Colon (tissue), 2 donors: Measurements from ENCODE around the gene CNTLN.
"Not testable (repeated sequence)": the region's sequence is repeated elsewhere in the genome, so short reads cannot be mapped to it uniquely, and the experiment has no call there.

ENCODE experiments used
- FAIRE-seq: peaks from 2 replicates; lab custom pipeline; 2012; peaks lifted over from hg19 to GRCh38; lab: Jason Lieb, UNC
- donor health status: control.
- donor health status: control.

Gene CNTLN

DNA sequence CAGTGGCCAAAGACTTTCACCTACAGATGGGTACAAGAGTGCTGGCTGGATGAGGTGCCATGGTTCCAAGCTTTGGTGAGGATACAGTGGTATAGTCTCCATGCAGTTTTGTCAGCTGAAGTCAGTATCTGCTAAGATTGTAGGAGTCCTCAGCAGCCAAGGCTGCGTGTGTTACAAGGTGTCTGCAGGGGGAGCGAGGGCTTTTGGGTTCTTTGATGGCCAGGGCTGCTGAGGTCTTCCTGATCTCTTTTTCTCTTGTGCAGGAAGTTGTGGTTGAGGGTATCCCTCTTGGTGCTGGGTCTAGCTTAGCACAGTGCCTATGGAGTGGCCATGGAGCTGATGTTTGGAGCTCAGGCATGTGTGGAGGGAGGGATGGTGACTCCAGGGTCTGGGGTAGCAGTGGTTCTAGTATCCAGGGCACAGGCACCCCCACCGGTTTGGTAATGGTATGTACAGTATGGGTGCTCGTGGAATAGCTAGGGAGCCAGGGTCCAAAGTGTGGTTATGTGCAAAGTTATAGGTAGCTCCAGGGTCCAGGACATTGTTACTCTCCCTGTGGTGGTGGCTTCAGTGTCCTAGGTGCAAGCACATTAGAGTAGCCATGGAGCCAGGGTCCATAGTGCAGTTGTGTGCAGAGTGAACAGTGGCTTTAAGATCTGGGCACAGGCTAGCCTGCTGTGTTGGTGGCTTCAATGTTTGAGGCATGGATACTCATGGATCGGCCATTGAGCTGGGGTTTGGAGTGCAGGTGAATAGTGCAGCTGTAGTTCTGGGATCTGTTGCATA is 36.7 kb downstream of the CNTLN start:
- no peak for FAIRE-seq

DNA sequence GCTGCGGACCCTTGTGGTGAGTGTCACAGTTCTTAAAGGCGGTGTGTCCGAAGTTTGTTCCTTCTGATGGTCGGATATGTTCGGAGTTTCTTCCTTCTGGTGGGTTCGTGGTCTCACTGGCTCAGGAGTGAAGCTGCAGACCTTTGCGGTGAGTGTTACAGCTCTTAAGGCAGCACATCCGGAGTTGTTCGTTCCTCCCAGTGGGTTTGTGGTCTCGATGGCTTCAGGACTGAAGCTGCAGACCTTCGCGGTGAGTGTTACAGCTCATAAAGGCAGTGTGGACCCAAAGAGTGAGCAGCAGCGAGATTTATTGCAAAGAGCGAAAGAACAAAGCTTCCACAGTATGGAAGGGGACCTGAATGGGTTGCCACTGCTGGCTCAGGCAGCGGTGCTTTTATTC is 42.7 kb downstream of the CNTLN start:
- not testable (repeated sequence) for FAIRE-seq

DNA sequence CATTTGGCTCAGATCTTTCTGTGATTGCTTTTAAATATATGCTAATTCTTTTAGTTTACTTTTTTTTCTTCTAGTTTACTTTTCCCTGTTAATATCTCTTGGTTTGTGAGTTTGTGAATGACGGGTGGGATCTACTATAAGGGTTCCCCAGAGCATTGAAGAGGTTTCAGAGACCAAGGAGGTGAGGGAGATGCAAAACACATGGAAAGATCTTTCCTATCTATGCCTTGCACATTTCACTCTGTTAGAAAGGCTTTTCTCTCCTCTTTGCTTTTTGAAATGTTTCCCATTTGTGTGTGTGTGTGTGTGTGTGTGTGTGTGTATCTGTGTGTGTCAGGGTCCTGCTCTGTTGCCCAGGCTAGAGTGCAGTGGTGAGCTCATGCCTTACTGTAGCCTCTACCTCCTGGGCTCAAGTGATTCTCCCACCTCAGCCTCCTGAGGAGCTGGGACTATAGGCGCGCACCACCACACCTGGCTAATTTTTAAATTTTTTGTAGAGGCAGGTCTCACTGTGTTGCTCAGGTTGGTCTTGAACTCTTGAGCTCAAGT is 50.7 kb downstream of the CNTLN start:
- FAIRE-seq, result no peak

- FAIRE-seq, result no peak
Measured at GRCh38 chr9:17191082-17191481, 56.2 kb downstream of the CNTLN start.

DNA sequence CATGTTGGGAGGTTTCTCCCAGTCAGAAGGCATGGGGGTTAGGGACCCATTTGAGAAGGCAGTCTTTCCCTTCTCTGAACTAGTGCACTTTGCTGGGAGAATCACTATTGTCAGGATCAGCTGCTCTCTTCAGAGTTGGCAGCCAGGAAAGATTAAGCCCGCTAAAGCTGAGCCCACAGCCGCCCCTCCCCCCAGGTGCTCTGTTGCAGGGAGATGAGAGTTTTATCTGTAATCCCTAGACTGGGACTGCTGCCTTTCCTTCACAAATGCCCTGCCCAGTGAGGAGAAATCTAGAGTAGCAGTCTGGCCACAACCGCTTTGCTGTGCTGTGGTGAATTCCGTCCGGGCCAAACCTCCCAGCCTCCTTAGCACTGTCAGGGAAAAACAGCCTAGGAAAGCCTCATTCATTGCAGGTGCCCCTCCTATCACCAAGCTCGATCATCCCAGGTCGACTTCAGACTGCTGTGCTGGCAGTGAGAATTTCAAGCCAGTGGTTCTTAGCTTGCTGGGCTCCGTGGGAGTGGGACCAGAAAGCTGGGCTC is 69.8 kb downstream of the CNTLN start:
- no peak for FAIRE-seq

GRCh38 chr9:17216011-17216410 is 81.2 kb downstream of the CNTLN start:
- no peak for FAIRE-seq

DNA sequence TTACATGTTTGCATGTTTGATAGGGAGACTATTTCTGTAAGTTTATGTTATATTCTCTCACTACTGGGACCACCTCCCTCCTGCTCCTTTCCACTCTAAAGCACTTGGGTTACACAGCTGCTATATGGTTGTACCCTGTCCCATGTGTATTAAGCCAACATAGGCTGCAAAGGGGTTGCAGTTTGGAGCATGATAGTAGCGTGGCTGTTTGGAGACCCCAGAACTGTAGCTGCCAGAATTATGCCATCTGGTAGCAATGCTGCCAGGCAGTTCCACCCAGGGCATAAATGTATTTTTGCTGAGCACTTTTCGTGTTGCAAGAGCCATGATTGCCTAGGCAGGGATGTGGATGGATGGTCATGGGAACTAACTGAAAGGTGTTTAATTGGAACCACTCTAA is 81.8 kb downstream of the CNTLN start:
- no peak for FAIRE-seq

DNA sequence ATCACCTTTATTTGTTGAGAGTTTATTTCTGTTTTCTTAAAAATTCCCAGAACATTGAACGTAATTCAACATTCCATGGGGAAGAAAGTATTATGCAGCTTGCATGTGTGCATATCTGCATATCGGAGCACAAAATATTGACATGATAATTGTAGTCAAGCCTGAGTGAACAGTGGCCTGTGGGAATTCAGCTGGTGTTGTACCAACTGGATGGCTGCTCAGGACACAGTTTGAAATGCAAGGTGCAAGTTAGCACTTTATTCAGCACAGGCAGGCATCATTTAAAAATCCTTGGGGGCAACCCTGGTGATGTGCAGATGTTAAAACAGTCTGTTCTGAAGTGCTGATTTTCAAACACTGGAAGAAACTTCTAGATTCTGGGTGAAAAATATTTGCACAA is 82.4 kb downstream of the CNTLN start:
- no peak for FAIRE-seq

DNA sequence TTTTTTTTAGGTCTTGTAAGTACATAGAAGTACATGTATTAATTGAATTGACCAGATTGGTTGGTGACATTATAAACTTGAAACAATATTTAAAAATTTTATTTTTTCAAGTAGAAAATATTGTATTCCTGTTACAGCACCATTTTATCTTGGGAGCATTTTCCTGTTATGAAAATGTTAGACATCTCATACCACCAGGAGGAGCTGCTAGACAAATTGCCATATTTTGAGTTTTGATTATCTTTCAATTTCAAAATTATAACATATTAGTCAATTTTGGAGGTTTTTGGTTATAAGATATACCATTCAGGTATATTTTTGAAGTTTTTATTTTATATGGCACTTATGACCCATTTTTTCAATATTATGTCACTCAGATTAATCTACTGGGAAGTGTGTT is 84.4 kb downstream of the CNTLN start:
- no peak for FAIRE-seq

DNA sequence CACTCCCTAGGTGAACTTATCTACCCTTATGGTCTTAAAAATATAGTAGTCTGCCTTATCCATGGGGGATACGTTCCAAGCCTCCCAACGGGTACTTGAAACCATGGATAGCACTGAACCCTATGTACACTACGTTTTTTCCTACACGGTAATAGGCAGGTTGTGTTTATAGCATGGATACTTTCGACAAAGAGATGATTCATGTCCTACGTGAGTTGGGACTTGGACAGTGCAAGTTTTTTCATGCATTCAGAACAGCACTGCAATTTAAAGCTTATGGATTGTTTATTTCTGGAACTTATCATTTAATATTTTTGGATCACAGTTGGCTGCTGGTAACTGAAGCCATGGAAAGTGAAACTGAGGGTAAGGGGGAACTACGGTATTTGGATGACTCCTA is 88.1 kb downstream of the CNTLN start:
- FAIRE-seq, result no peak

DNA sequence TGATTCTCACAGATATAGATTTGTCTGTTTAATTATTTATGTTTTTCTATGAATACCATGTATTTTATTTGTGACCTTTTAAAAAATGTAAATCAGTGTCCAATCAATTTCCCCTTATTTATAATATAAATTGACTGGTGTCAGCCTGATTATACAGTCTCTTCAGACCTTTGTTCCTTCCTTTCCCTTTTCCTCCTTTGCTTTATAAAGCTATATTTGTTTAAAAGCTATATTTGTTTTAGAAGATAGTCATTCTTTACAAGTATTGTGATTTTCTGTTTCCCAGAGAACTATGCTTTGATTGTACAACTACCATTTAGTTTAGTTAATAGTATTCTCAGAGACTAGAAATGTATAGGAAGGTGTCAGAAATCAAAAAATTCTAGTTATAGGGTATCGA is 90.6 kb downstream of the CNTLN start:
- no peak for FAIRE-seq

DNA sequence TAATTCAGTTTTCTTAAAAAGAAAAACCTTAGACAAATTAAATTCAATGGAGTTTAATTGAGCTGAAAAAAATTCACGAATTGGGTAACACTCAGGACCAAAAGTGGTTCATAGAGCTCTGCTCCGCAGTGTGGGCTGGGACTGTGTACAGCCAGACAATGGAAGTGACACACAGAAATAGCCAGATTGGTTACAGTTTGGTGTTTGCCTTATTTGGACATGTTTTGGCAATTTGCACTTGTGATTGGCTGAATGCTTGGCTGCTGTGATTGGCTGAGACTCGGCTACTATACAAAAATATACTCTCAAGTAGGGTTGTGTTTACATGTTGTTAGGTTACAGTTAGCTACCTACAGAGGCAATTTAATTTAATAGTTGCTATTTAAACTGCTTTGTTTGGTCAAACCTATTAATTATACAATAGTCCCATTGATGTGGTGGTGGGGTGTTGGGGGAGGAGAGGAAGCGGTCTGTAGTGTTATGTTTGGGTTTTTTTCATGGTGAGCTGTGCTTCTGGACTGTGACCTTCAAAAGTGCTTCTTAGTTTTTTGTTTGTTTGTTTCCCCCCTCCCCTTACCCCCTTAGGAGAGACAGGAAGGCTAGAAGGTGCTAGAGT is 95.2 kb downstream of the CNTLN start:
- FAIRE-seq, result no peak

GRCh38 chr9:17230646-17231045 is 95.8 kb downstream of the CNTLN start:
- no peak for FAIRE-seq

GRCh38 chr9:17236147-17236546 is 101.3 kb downstream of the CNTLN start:
- FAIRE-seq, result no peak

GRCh38 chr9:17246770-17247169 is 111.9 kb downstream of the CNTLN start:
- FAIRE-seq, result no peak

DNA sequence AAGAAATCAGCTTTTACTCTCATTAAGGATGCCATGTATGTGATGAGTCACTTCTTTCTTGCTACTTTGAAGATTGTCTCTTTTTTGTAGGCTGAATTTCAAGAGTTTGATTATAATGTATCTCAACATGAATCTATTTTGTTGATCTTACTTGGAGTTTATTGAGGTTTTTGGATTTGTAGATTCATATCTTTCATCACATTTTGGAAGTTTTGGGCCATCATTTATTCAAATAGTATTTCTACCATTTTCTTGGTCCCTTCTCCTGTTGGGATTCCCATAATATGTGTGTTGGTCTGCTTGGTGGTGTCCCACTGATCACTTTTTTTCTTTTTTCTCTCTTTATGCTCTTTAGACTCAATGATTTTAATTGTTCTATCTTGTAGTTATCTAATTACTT is 116.3 kb downstream of the CNTLN start:
- FAIRE-seq, result no peak

GRCh38 chr9:17268531-17269188 is 133.8 kb downstream of the CNTLN start:
- not testable (repeated sequence) for FAIRE-seq

- FAIRE-seq, result no peak
Measured at GRCh38 chr9:17269799-17270198, 135.0 kb downstream of the CNTLN start.

- FAIRE-seq, result no peak
Measured at GRCh38 chr9:17272536-17272935, 137.7 kb downstream of the CNTLN start.

GRCh38 chr9:17280350-17281012 is 145.6 kb downstream of the CNTLN start:
- no peak for FAIRE-seq

GRCh38 chr9:17290673-17291072 is 155.8 kb downstream of the CNTLN start:
- FAIRE-seq, result not testable (repeated sequence)

GRCh38 chr9:17291766-17292165 is 156.9 kb downstream of the CNTLN start:
- no peak for FAIRE-seq
